Measurements from ENCODE around the gene HRH1.
"Not testable (repeated sequence)": the region's sequence is repeated elsewhere in the genome, so short reads cannot be mapped to it uniquely, and the experiment has no call there.

Gene HRH1

DNA sequence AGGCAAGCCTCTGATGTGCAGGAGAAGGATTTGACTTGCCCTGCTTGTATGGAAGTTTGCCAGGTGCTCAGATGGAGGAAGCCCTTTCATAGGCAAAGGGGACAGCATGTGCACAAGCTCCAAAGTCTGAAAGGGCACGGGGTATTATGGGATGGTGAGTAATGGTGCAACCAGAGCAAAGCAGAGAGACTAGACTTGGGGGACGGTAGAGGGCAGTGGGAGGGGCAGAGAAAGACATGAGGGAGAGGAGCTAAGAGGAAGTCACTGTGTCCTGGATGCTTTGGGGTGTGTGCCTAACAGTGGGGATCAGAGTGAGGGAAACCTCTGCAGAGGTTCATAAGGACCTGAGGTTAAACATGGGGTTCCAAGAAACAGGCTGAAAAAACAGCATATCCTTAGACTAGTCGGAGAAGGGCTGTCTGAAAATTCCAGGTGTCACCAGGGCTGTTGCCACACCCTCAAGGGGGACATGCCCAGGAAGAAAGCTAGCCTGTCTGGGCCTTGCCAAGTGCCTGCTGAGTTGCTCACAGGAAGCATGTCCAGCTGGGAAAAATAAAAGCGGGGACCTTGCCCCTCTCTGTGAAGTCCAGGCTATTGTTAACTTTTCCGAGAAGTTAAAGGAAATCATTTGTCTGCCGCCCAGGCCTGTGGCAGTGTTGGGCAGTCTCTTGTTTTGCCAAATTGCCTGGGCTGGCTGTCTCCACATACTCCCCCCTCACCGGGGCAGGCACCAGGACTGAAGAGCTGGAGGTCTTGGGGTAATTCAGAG, 47.1 kb downstream of the HRH1 start:
- no peak for DNase-seq

DNA sequence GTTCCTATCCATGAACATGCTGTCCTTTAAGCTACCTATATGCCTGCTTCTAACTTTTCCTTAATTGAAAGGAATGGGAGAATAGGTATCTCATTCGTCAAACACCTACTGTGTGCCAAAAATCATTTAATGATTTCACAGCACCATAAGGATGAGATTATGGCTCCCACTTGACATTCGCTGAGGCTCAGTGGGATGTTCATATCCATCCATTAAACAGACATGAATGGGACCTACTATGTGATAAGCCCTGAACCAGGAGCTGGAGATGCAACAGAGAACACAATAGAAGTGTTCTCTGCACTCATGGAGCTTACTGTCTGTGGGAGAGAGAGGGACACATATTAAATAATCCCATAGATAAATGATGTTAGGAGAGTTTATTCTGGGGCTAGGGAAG, 49.7 kb downstream of the HRH1 start:
- no peak for DNase-seq

DNA sequence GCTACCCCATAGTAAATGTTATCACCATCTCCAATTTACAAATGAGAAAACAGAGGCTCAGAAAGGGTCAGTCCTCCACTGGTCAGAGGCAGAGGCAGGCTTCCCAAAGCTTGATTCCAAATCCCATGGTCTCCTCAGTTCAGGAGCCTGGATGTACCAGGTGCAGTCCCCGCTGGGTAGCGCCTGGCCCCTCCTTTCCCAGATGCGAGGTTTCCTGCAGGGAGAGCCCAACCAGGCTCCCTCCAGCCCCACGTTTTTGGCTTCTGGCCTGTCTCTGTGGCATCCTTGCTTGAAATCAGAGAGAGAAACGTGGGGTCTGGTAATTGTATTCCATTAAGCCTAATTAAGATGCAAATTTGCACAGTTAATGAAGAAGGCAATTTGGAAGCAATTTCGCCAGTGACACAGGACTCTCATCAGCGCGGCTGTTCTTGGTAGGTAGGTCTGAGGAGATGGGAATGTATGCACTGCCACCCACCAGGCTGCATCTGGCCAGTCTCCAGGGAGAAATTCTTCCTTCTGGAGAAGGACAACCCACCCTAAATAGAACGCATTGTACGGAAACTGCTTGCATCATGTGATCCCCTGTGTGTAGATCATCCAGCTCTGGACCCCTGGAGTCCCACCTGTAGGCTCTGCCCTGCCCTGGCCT, 50.5 kb downstream of the HRH1 start:
- DNase-seq, result no peak

DNA sequence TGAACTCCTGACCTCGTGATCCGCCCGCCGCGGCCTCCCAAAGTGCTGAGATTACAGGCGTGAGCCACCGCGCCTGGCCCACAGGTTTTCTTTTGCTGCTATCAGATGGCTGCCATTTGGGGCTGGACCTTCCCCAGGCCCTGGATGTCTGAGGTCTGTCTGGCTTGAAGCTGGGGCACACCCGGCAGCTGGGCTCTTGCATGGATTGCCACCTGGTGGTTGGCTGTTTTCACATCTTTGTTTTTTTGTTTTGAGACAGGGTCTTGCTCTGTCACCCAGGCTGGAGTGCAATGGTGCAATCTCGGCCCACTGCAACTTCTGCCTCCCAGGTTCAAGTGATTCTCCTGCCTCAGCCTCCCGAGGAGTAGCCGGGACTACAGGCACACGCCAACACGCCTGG, 51.6 kb downstream of the HRH1 start:
- not testable (repeated sequence) for DNase-seq

- no peak for DNase-seq
Observed at GRCh38 chr3:11206316-11206715, 52.0 kb downstream of the HRH1 start.

DNA sequence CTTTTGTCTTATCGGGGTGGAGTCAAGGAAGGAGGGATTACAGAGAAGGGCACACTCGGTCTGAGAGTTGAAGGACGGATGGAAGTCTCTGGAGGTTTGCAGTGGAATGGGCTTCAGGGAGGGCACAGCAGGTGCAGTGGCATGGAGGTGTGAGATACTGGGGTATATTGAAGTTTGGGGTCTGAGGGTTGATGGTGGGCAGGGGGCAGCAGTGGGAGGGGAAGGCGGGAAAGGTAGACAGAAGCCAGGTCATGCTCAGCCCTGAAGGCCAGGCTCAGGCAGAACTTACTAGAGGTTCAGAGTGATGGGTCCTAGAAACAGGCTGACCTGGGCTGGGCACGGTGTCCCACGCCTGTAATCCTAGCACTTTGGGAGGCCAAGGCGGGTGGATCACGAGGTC, 52.7 kb downstream of the HRH1 start:
- DNase-seq, result no peak

DNA sequence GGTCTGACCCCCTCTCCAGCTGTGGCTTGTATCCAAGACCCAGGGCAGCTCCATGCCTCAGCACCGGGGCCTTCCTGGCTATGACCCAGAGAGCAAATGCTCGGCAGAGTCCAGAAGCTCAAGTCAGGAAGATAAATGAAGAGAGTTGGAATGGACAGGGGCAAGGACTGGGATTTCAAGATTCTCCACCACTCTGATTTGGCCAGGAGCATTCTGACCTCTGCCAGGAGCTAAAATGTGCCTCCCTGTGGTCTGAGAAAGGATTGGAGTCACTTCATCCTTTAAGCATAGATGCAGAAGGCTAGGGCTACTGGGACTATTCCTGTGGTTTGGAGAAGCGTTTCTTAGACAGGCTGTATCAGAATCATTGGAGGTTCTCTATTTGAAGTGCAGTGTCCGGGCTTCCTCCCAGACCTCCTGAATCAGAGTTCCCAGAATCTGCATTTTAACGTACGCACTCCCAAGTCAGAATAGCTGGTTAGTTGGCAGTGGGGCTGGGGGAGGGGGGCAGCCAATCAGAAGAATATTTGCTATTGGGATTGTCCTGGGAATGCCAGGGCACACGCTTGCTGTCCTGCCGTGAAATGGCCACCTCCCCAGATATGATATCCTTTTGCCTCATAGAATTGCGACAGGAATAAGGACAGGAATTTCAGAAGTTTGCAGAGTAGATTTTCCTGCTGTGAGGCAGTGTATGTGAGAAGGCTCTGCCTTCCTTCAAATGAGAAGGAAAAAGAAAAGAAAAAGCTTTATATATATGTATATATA, 57.4 kb downstream of the HRH1 start:
- DNase-seq, result no peak

GRCh38 chr3:11212299-11212608, 58.0 kb downstream of the HRH1 start:
- DNase-seq, result no peak

DNA sequence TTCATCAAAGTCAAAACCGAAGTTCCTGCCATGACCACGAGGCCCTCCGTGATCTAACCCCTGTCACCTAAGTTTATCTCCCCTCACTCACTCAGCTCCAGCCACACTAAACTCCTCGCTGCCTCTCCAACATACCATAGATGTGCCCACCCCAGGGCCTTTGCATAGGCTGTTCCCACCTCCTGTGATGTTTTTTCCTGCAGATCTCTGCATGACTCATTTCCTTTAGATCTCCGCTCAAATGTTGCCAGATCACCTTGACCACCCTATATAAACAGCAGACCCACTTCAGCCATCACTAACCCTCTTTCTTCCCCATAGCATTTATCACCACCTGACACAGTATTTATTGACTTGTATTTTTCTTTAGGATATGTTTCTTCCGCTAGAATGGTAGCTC, 58.5 kb downstream of the HRH1 start:
- DNase-seq, result no peak

- no peak for DNase-seq
Observed at GRCh38 chr3:11213810-11214450, 59.6 kb downstream of the HRH1 start.

DNA sequence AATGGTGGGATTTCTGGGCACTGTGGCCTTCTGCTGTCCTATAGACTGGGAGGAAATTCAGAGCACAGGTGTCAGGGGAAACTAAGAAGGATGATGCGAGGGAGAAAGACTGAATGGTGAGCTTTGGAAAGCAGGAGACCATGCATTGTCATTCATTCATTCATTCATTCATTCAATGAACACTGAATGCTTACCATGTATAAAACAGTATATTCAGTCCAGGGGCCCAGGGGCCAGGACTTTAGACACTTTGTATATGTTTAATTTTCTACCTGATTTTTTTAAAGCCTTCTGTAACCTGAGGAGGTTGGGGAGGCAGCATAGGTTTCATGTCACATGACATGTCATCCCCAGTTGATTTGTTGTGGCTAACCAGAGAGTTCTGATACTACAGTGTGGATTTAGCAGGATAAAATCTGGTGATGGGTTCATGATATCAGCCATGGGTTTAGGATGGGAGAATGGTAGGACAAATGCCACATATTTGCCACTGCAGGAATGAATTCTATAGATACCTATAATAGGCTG, 60.2 kb downstream of the HRH1 start:
- DNase-seq, result no peak

DNA sequence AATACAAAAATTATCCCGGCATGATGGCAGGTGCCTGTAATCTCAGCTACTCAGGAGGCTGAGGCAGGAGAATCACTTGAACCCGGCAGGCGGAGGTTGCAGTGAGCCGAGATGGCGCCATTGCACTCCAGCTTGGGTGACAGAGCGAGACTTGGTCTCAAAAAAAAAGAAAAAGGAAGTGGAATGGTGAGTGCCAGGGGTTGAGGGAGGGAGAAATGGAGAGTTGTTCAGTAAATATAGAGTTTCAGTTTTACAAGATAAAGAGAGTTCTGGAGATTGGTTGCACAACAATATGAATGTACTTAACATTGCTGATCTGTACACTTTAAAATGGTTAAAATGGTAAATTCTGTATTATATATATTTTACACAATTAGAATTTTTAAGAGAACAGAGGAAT, 63.1 kb downstream of the HRH1 start:
- not testable (repeated sequence) for DNase-seq

DNA sequence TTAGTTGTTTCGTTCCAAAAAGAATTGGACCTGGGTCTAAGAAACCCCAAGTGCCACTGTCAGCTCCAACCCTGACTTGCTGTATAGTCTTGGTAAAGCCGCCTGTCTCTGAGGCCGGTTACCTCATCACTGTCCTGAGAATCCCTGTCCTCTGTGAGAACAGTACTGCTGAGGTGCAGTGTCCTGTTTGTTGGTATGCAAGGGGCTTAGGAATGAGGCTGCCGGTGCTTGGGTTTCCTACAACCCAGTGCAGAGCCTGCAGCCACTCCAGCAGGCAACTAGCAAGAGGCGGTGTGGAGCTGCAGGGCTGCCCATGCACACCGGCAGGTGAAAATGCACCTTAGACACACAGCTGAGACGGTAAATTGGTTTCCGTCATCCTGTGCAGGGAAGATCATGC, 65.9 kb downstream of the HRH1 start:
- DNase-seq, result no peak

DNA sequence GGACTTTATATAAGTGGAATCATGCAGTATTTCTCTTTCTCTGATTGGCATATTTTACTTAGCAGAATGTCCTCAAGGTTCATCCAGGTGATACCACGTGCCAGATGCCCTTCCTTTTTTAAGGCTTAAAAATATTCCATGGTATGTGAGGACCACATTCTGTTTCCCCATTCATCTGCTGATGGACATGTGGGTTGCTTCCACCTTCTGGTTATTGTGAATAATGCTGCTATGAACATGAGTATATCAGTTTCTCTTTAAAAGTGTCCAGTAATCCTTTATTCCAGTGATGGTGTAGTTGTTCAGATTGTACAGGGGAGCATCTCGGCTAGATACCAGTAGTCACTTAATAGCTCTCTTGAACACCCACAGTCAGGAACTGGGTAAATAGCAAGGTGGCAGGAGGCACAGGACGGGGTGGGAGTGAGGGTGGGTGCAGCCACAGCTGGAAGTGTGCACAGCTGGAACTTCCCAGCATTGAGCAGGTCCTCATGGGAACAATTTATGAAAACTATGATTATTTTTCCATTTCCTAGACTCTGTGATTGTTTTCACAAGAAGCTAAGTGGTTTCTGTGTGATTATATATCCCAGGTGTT, 67.6 kb downstream of the HRH1 start:
- no peak for DNase-seq

GRCh38 chr3:11224010-11224409, 69.7 kb downstream of the HRH1 start:
- DNase-seq, result no peak

DNA sequence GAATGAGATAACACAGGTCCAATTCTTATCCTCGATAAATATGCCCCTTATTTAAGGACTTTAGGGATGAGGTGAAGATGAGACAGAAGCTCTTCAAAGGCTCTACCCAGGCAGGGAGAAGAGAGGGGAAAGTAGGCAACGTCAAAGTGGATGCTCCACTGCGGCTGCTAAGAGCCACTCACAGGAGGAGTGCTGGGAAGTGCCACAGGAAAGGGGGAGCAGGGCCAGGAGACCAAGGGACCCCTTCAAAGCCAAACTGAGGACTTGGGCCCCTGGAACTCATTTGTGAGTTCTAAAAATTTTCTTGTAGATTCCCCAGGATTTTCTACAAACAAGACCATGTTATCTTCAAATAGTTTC, 70.6 kb downstream of the HRH1 start:
- no peak for DNase-seq

DNA sequence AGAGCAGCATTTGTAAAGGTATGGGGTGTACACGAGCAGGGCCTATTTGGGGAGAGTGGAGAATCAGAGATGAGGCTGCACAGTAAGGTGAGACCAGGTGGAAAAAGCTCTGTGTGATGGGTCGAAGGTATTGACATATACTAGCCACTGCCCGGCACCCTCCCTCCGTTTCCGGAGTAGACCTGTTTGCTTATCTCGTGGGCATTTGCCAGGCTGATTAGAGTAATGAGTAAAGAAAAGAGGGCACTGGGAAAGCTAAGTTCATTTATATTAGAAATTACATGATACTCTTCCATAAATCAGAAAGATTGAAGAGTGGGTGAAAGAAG, 71.7 kb downstream of the HRH1 start:
- DNase-seq, result no peak

DNA sequence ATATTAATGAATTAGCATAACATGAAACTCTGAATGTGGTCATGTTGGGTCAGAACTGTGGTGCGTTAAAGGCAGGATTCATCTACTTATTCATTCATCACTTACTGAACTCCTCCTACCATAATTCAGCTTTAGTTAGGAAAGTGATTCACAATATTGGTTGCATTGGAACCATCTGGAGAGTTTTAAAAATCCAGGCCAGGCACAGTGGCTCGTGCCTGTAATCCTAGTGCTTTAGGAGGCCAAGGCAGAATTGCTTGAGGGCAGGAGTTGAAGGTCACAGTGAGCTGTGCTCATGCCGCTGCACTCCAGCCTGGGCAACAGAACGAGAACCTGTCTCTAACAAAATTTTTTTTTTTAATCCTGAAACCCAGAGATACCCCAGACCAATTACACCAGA, 73.7 kb downstream of the HRH1 start:
- no peak for DNase-seq

DNA sequence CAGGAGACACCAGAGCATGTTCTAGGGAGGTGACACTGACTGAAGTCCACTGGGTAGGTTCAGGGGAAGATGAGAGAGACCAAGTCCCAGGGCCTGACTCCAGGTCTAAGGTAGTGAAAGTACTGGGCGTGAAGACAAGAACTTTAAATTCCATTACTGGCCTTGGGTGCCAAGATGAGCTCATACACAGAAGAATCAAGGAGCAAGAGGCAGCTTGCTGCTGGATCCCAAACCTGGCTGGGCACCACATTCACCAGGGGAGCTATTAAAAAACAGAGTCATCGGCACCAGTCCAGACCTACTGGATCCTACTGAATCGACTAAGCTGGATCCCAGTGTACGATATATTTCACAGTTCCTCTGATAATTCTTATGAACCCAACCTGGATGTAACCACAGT, 75.8 kb downstream of the HRH1 start:
- DNase-seq, result no peak

DNA sequence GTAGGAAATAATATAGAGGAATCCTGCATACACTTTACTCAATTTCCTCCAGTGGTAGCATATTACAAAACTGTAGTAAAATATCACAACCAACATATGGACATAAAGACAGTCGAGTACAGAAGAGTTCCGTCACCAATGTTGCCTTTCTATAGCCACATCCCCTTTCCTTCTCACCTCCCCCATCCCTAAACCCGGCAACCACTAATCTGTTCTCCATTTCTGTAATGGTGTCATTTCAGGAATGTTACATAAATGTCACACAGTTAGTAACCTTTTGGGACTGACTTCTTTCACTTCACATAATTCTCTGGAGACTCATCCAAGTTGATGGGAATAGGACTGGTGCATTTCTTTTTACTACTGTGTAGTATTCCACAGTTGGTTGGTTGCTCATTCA, 76.5 kb downstream of the HRH1 start:
- no peak for DNase-seq

DNA sequence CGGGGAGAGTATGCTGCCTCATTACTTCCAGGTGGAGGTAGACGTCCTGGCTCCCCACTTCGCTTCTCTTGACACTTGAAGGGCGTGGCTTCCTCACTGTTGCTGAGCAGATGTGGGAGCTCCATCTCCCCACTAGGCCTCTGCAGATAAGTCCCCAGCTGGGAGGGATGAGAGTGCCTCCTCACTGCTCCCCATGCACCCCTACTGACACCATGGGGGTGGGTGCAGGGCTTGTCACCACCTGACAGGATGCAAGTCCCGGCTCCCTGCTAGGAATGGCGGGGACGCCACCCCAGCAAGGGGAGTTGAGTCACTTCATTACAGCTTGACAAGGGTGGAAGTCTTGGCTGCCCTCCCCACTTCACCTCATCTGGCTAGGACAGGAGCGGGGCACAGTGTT, 81.1 kb downstream of the HRH1 start:
- no peak for DNase-seq

Data from nucleus accumbens (tissue), 56 donors.